ENCODE data around the gene PLA2R1. TPM values are rescaled to one million over a fixed set of nuclear protein-coding genes. Genes with fewer than 3 reads are reported as not detected.
A peak's percentile ranks its signal among the peaks of the same experiment; 100 is the strongest.

PLA2R1 gene
- total RNA-seq, 1 donor from 2014 or later: 2.1 TPM

DNA sequence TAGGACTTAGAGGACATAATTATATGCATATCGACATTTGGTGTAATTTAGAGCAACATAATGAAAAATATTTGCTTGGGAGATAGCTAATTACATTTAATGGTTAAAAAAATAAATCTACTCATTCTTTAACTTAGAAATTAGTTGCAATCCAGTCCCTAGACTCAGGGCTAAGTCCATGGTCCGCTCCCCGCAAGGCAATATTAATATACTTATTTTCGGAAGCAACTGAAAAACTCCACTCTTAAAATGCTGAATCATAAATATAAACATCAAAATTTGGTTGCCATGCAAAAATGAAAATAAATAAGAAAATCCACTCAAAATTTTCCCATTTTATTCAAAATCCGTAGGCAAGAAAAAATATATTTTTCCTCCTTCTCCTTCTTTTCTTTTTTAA lies 164.7 kb downstream of the PLA2R1 start:
- Histone ChIP-seq H3K36me3 (ENCODE audit: control insufficient read depth, insufficient read depth, low read length) (no peaks in the 10 kb centered on the region), H3K27me3 (ENCODE audit: control insufficient read depth, insufficient read depth, low read length) (no peaks in the 10 kb centered on the region), H3K4me3 (ENCODE audit: low read depth, low read length) (no peak overlapping the region)
- DNase-seq (ENCODE audit: low read depth) (no peak), FAIRE-seq (no peak)
- TF ChIP-seq, protein P1, sequence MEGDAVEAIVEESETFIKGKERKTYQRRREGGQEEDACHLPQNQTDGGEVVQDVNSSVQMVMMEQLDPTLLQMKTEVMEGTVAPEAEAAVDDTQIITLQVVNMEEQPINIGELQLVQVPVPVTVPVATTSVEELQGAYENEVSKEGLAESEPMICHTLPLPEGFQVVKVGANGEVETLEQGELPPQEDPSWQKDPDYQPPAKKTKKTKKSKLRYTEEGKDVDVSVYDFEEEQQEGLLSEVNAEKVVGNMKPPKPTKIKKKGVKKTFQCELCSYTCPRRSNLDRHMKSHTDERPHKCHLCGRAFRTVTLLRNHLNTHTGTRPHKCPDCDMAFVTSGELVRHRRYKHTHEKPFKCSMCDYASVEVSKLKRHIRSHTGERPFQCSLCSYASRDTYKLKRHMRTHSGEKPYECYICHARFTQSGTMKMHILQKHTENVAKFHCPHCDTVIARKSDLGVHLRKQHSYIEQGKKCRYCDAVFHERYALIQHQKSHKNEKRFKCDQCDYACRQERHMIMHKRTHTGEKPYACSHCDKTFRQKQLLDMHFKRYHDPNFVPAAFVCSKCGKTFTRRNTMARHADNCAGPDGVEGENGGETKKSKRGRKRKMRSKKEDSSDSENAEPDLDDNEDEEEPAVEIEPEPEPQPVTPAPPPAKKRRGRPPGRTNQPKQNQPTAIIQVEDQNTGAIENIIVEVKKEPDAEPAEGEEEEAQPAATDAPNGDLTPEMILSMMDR (IDR thresholded peaks at IDR 0.05; ENCODE audit: insufficient read depth, low read length, severe bottlenecking): no peak

DNA sequence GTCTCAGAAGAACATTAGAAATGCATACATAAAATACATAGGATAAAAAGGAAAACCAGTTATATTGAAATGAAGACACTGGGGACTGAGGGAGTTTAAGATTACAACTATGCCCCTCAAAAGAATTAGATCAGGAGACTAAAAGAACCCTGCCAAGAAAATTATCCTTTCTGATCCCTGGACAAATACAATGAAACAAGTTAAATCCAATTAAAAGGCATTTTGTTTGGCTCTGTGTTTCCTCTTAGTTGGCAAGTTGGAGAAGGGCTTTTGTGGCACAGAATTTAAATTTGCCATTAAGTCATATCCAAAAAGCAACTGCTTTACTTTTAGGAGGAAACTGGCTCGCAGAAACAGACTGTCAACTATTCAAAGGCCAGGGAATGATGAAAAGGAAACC lies 165.3 kb downstream of the PLA2R1 start:
- TF ChIP-seq, protein P1 (IDR thresholded peaks at IDR 0.05; ENCODE audit: insufficient read depth, low read length, severe bottlenecking): no peak
- no peak for DNase-seq (ENCODE audit: low read depth)
- Histone ChIP-seq H3K36me3 (ENCODE audit: control insufficient read depth, insufficient read depth, low read length) (no peaks in the 10 kb centered on the region), H3K27me3 (ENCODE audit: control insufficient read depth, insufficient read depth, low read length) (no peaks in the 10 kb centered on the region), H3K4me3 (ENCODE audit: low read depth, low read length) (no peak overlapping the region)
- FAIRE-seq: no peak

DNA sequence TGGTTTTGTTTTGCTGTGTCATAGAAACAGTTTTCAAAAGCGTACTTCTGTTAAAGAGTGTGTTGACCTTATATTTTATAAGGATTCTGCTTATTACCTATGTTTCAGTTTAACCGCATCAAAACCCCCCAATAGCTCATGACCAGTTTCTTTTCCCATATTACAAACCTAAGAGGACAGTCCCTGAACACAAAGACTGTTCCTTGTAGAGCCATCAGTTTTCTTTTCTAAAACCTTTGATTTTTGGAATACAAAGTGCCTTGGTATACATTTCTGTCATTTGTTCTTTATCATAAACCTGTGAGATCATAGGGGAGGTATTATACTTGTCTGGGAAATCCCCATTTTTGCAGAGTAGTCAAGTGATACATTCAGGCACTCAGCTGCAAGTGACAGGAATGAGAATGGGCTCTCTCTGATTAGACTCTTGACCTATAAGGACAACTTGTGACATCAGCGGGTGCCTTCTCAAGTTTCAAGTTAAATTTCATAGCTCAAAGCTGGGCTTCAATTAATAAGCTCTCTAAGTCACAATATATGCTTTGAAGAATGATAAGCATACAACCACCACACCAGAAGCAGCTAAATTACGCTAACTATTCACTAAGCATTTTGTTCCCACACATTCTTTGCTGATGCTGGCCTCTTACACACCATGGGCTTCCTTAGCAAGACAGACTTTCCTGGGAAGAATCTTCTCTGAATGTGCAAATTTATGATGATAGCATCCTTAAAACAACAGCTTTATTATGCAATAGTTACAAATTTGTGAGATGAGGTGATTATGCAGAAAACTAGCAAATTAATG lies 167.0 kb downstream of the PLA2R1 start:
- TF ChIP-seq, protein P1 (IDR thresholded peaks at IDR 0.05; ENCODE audit: insufficient read depth, low read length, severe bottlenecking): no peak

DNA sequence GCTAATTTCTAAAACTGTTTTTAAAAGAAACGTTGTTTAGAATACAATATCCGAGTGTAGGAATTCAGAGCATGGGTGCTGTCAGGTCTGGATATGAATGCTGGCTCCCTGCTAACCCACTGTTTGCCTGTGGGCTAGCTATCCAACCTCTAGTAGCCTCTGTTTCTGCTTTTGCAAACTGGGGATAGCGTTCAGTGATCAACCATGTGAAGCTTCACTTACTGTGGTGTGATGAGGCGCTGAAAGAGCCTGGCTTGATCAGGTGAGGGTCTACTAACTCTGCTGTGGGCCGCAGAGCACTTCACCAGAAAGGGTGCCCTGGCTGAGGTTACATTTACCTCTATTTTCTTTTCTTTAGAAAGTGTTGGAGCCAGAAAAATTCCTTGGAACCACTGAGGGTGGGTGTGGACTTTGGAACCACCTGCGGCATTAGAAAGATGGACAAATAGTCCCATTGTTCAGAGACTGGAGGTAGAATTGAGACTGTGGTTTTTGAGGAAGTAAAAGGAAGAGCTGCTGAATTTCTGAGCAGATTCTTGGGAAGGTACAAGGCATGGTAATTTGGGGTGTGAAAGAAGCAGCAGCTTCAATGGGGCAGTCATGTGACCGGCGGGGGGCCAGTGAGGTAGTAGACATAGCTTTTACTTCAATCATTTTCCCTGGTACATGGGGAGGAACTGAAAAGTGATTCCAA lies 168.1 kb downstream of the PLA2R1 start:
- no peaks in the 10 kb centered on the region for H3K27me3 ChIP-seq (ENCODE audit: control insufficient read depth, insufficient read depth, low read length)
- H3K36me3 ChIP-seq (ENCODE audit: control insufficient read depth, insufficient read depth, low read length): no peaks in the 10 kb centered on the region
- no peak for DNase-seq (ENCODE audit: low read depth)
- H3K4me3 ChIP-seq (ENCODE audit: low read depth, low read length): no peak overlapping the region
- FAIRE-seq: no peak
- TF ChIP-seq, protein P1 (IDR thresholded peaks at IDR 0.05; ENCODE audit: insufficient read depth, low read length, severe bottlenecking): no peak

More for the DNA sequence above, 167.0 kb downstream of the PLA2R1 start:
- Histone ChIP-seq H3K4me3 (ENCODE audit: low read depth, low read length) (no peak overlapping the region), H3K36me3 (ENCODE audit: control insufficient read depth, insufficient read depth, low read length) (no peaks in the 10 kb centered on the region), H3K27me3 (ENCODE audit: control insufficient read depth, insufficient read depth, low read length) (no peaks in the 10 kb centered on the region)
- FAIRE-seq (peak; percentile 7), DNase-seq (ENCODE audit: low read depth) (peak; percentile 17)

DNA sequence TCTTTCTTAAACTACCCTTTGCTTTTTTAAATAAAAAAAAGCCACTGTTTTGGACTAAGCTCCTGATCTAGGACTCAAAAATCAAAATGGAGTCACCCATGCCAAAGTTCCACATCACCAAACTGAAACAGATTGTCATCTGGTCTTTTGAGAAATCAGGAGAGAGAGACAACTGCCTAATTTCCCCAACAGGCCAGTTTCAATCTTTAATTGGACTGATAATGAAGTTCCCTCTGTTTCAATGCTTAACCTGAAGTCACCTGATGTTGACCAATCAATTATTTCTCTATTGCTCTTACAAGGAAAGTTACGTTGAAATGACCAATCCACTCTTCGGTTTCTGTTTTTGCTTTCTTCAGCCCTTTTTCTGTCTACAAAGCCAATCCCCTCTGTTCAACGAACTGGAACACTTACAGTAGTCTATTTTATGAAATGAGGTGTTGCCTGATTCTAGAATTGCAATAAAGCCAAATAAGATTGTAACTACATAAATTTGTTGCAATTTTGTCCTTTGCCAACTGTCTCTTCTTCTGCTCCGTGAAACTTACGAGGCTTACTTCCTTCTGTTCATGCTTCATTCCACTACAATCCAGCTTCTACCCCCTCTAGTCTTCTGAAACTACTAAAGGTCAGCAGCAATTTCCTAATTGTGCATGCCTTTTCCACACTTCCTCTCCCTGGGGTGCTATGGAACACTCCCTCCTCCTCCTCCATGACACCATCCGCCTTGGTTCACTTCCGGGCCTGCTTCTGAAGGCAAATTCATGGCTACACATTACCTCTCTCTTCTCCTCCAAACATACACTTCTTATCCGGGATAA lies 169.2 kb downstream of the PLA2R1 start:
- DNase-seq (ENCODE audit: low read depth): no peak
- H3K36me3 ChIP-seq (ENCODE audit: control insufficient read depth, insufficient read depth, low read length): no peaks in the 10 kb centered on the region
- TF ChIP-seq, protein P1 (IDR thresholded peaks at IDR 0.05; ENCODE audit: insufficient read depth, low read length, severe bottlenecking): no peak
- H3K27me3 ChIP-seq (ENCODE audit: control insufficient read depth, insufficient read depth, low read length): no peaks in the 10 kb centered on the region
- H3K4me3 ChIP-seq (ENCODE audit: low read depth, low read length): no peak overlapping the region
- no peak for FAIRE-seq
